Stimulated activated CD8-positive, alpha-beta memory T cell treated with anti-CD3 and anti-CD28 coated beads, Interleukin-2, amount 100 ng/mL, for 1 hour (primary cell): ENCODE measurements around the gene FGFR2.

Source experiments
- DNase-seq, 2 donors: peaks; one replicate each; pipeline ENCODE4 v3.0.0-alpha.2; 2020; ENCODE audit warnings: low read depth in 2 of 2

The FGFR2 gene

GRCh38 chr10:121553511-121554264, 44.6 kb downstream of the FGFR2 start:
- DNase-seq: no peak

GRCh38 chr10:121552746-121553145, 45.5 kb downstream of the FGFR2 start:
- no peak for DNase-seq

GRCh38 chr10:121551210-121551885, 46.9 kb downstream of the FGFR2 start:
- DNase-seq: no peak

- no peak for DNase-seq
These were observed 53.9 kb downstream of the FGFR2 start for GRCh38 chr10:121544301-121544869.

DNA sequence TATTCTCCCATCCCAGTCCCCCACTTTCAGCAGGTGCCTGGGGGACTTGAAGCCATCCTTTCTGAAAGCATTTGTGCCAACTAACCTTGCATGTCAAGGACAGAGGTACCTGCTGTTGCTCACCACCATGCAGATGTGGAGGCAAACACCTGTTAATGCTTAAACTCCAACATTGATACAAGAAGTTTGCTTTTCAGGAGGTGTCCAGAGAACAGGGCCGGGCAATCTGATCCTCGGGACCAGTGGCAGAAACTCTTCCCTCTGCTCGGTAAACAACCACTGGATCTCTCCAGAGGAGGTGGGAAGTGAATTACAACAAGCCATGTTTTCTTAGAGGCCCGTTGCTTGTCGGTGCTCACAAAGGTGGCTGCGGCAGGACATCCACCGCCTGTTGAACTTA, 54.7 kb downstream of the FGFR2 start:
- DNase-seq: no peak

GRCh38 chr10:121541450-121542120, 56.7 kb downstream of the FGFR2 start:
- no peak for DNase-seq

DNA sequence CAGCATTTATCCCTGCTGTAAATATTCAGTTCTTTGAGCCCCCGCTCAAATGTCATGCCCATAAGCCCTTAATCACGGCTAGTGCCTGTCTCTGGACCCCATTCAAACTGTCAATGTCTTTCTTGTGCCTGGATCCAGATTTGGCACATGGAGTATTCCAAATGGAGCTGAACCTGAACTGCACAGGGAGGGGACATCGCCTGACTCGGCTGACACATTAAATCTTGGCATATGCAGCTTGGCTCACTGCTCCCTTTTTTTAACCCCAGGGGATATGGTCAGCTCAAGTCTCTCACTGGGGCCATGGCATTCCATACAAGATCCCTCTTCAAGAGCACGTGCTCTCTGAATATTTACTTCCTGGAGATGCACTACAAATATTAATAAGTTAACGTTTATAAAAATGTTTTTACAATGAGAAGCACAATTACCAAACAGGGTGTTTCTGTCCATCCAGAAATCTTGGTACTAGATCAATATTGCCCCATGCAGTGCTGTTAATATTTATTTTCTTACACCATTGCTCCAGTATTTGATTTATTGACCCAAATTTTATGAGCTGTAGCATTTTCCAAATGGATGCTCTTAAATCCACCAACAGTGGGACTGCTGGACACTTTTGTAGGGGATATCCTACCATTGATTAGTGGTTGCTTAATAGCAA, 57.4 kb downstream of the FGFR2 start:
- DNase-seq: no peak

- DNase-seq: no peak
These were observed 58.5 kb downstream of the FGFR2 start for GRCh38 chr10:121539786-121540185.

DNA sequence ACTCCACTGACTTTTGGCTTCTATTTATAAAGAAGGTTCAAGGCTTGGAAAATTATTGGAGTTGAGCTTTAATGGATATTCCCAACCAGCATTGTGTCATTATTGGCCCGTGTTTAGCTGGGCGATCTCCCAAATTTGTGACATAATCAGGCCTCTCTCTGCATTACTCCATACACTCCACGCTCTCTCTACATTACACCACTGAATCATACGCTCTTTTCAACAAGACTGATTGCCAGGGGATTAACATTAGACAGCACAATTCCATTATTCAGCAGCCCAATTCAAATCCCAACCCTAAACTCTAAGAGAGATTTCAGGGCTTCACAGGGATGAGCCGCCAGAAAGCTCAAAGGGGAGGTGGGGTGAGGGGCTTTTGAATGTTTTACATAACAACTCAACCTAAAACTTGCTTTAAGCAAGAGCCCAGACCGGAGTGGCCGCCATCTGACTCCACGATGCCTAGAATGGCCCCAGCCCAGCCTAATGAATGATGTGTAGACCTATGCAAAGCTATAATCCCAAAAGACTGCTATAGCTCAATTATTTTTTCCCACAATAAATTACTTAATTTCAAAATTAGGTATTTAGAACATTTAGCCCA, 61.8 kb downstream of the FGFR2 start:
- no peak for DNase-seq

GRCh38 chr10:121535381-121535780, 62.9 kb downstream of the FGFR2 start:
- no peak for DNase-seq

GRCh38 chr10:121532292-121532864, 65.9 kb downstream of the FGFR2 start:
- DNase-seq: no peak

GRCh38 chr10:121531830-121532178, 66.4 kb downstream of the FGFR2 start:
- no peak for DNase-seq

DNA sequence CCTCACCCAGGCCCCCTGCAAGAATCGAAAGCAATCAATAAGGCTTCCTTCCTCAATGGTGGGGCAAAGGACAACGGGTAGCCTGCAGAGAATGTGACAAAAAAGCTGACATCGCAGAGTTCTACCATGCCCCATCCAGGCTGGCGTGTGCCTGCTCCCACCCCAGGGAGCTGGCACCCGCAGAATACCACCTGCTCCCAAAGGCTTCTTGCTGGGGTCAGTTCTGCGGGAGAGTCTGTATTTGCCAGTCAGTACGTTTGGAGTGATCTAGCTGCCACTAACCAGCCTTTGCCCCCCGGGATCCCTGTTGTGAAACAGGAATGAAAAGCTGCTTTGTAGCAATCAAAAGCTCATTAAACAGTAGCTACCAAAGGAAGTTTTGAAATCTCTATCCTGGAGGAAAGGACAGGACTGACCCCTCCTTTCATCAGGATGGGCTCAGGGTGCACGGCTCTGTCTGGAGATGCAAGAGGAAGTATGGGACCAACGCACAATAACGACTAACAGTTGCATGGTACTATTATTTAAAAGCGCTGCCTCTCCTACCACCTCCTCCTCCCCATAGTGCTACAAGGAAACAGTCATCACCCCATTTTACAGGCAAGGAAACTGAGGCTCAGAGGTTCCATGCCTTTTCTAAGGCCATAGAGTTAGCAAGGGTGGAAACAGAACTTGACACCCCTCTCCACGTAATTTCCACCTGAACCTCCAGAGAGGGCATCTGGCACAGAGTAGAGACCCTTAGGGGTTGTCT, 67.0 kb downstream of the FGFR2 start:
- no peak for DNase-seq

DNA sequence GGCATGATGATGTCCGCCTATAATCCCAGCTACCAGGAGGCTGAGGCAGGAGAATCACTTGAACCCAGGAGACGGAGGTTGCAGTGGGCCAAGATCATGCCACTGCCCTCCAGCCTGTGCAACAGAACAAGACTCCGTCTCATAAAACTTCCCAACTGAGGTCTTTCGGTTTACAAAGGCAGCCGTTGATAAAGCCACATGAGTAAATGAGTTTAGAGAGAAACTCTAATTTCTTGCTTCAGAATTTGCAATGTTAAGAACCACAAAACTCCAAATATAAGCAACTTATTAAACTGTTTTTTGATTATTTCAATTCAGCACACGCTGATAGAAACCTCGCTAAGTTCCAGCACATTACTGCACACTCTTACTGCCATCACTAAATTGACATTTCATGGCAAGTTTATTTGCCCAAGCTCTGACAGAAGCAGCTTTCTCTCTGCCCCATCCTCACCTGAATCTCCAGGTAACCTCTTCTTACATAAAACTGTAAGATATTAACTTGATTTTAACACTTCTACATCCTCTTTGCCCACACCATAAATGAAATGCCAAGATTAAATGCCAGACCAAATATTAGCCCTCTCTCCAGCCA, 67.7 kb downstream of the FGFR2 start:
- no peak for DNase-seq

DNA sequence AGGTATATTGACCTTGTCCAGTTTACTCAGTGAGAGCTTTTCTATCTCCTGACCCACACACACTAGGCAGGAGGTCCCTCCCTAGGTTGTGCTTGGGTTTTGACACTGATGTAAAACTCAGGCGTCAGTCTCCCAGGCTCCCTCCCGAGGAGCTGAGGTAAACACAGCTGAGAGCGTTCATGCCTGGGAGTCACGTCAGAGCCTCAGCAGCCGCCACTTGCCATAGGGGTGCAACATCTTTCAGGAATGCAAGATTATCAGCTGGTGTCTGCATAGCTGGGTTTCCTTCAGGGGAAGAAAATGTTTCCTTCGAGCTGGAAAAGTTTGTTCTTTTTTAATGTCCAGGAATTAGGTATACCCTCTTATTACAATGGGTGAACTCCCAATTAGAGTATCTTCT, 70.6 kb downstream of the FGFR2 start:
- DNase-seq: no peak

DNA sequence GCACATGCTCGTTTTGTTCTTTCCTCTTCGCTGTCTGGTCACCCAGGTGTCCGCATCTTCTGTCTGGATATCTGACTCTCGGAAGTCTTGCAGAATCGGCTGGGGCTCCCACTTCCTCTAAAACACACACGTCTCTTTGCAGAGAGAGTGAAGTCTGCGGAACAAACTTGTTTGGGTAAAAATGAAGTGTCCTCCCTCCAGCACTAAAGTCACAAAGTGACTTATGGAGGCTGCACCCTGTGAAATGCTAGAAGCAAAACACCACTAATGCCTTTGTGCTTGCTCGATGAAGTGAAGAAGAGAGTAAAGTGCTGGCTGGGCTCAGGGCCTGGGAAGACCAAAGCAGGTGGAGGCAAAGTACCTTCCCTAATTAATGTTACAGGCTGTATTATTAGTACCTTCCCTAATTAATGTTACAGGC, 71.4 kb downstream of the FGFR2 start:
- DNase-seq: no peak

DNA sequence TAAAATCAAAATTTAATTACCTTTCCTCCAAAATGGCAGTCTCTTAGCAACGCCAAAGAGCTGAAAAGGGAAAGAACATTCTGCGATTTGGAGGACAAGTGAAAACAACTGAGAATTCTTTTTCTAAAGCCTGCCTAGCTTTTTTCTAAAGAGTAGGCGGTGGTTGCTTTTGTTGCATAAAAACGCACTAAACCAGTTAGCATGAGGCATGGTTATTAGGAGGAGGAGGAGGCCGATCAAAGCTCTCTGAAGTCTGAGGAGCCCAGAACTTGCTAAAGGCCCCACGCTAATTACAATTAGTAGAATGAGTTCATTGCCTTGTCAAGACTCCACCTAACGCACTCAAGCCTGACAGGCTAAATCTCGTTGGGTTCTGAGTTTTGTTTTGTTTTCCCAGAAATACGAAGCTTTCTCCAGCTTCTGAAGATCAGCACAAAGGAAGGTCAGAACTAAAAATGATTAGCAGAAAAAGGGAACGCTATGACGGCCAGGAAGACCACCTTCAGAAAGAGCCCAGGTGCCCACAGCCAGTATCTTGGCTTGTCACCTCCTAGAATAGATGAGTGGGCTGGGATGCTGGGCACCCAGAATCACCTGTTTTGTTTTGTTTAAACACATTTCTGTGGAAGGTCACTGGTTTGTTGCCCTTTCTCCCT, 72.0 kb downstream of the FGFR2 start:
- no peak for DNase-seq

DNA sequence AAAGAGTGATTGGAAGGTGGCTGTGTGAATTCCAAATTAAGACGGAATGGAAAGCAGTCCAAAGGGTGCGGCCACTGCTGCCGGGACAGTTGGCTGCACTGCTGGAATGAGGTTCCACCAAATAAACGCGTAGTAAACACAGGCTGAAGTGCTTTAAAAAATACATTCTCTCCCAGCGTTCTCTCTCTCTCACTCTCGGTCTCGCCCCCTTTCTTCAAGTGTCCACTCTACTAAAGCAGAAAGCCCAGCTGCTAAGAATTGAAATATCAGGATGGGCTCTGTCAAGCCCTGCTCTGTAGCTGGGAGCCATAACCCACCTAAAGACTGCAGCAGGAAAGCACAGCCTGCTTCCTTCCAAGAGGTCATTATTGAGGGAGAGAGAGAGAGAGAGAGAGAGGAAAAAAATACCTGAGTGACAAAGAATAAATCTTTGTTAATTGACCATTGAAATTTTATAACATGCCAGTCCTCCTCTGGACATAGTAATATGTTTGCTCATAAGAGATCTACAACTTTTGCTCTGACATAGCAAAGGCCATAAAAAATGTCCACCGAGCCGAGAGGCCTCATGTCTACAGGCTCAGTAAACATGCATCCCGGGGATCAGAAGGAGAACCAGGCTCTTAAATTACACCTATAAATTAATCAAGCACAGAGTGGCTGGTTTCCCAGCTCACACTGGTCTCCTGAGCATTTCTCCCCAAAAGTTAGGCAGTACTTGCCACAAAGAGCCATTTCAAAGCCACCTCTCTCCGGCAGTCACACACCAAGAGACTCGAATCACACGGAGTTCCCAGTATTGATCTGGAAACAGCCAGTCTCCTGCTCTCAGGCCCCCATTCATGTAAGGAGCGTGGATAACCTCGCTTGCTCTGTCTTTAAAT, 72.8 kb downstream of the FGFR2 start:
- DNase-seq: no peak
